Measurements from ENCODE around the gene CACNA1C.
A peak's percentile ranks its signal among the peaks of the same experiment; 100 is the strongest.

The CACNA1C gene

GRCh38 chr12:2265461-2266167 lies 212.8 kb downstream of the CACNA1C start:
- TF ChIP-seq JUND (IDR thresholded peaks at IDR 0.05; ENCODE audit: low read depth), result no peak
- no peak for DNase-seq (ENCODE audit: low read depth in 1 of 2, low spot score in 1 of 2)
- in situ Hi-C loops (cut with HindIII; ENCODE audit: low pct_unique_long_range_greater_than_20kb, low sequenced_read_pairs), result no loop called here

GRCh38 chr12:2266666-2267620 lies 214.2 kb downstream of the CACNA1C start:
- no peak for TF ChIP-seq JUND (IDR thresholded peaks at IDR 0.05; ENCODE audit: low read depth)
- in situ Hi-C loops (cut with HindIII; ENCODE audit: low pct_unique_long_range_greater_than_20kb, low sequenced_read_pairs), result no loop called here
- no peak for DNase-seq (ENCODE audit: low read depth in 1 of 2, low spot score in 1 of 2)

GRCh38 chr12:2267703-2268470 lies 215.1 kb downstream of the CACNA1C start:
- no peak for DNase-seq (ENCODE audit: low read depth in 1 of 2, low spot score in 1 of 2)
- in situ Hi-C loops (cut with HindIII; ENCODE audit: low pct_unique_long_range_greater_than_20kb, low sequenced_read_pairs), result no loop called here
- no peak for TF ChIP-seq JUND (IDR thresholded peaks at IDR 0.05; ENCODE audit: low read depth)

GRCh38 chr12:2268471-2269286 lies 215.9 kb downstream of the CACNA1C start:
- no peak for DNase-seq (ENCODE audit: low read depth in 1 of 2, low spot score in 1 of 2)
- TF ChIP-seq JUND (IDR thresholded peaks at IDR 0.05; ENCODE audit: low read depth), result no peak
- in situ Hi-C loops (cut with HindIII; ENCODE audit: low pct_unique_long_range_greater_than_20kb, low sequenced_read_pairs), result no loop called here

GRCh38 chr12:2270846-2271245 lies 218.1 kb downstream of the CACNA1C start:
- DNase-seq (ENCODE audit: low read depth in 1 of 2, low spot score in 1 of 2), result no peak
- in situ Hi-C loops (cut with HindIII; ENCODE audit: low pct_unique_long_range_greater_than_20kb, low sequenced_read_pairs), result no loop called here
- no peak for TF ChIP-seq JUND (IDR thresholded peaks at IDR 0.05; ENCODE audit: low read depth)

GRCh38 chr12:2271961-2272360 lies 219.2 kb downstream of the CACNA1C start:
- in situ Hi-C loops (cut with HindIII; ENCODE audit: low pct_unique_long_range_greater_than_20kb, low sequenced_read_pairs), result no loop called here
- DNase-seq (ENCODE audit: low read depth in 1 of 2, low spot score in 1 of 2), result no peak
- TF ChIP-seq JUND (IDR thresholded peaks at IDR 0.05; ENCODE audit: low read depth), result no peak

- no peak for TF ChIP-seq JUND (IDR thresholded peaks at IDR 0.05; ENCODE audit: low read depth)
- in situ Hi-C loops (cut with HindIII; ENCODE audit: low pct_unique_long_range_greater_than_20kb, low sequenced_read_pairs), result no loop called here
- peak in 1 of 2 experiments; percentile 25 for DNase-seq (ENCODE audit: low read depth in 1 of 2, low spot score in 1 of 2)
Observed at GRCh38 chr12:2273288-2273687, 220.5 kb downstream of the CACNA1C start.

- in situ Hi-C loops (cut with HindIII; ENCODE audit: low pct_unique_long_range_greater_than_20kb, low sequenced_read_pairs), result no loop called here
- TF ChIP-seq JUND (IDR thresholded peaks at IDR 0.05; ENCODE audit: low read depth), result no peak
- DNase-seq (ENCODE audit: low read depth in 1 of 2, low spot score in 1 of 2), result no peak
Observed at GRCh38 chr12:2273751-2274150, 221.0 kb downstream of the CACNA1C start.

- DNase-seq (ENCODE audit: low read depth in 1 of 2, low spot score in 1 of 2), result no peak
- TF ChIP-seq JUND (IDR thresholded peaks at IDR 0.05; ENCODE audit: low read depth), result no peak
- in situ Hi-C loops (cut with HindIII; ENCODE audit: low pct_unique_long_range_greater_than_20kb, low sequenced_read_pairs), result no loop called here
Observed at GRCh38 chr12:2274733-2275132, 221.9 kb downstream of the CACNA1C start.

GRCh38 chr12:2276288-2277033 lies 223.7 kb downstream of the CACNA1C start:
- in situ Hi-C loops (cut with HindIII; ENCODE audit: low pct_unique_long_range_greater_than_20kb, low sequenced_read_pairs), result no loop called here
- no peak for DNase-seq (ENCODE audit: low read depth in 1 of 2, low spot score in 1 of 2)
- TF ChIP-seq JUND (IDR thresholded peaks at IDR 0.05; ENCODE audit: low read depth), result no peak

GRCh38 chr12:2277492-2278155 lies 224.8 kb downstream of the CACNA1C start:
- DNase-seq (ENCODE audit: low read depth in 1 of 2, low spot score in 1 of 2), result no peak
- TF ChIP-seq JUND (IDR thresholded peaks at IDR 0.05; ENCODE audit: low read depth), result no peak
- in situ Hi-C loops (cut with HindIII; ENCODE audit: low pct_unique_long_range_greater_than_20kb, low sequenced_read_pairs), result no loop called here
